Activated B cell treated with CpG ODN at 0.5 μM for 24 hours (primary cell): Measurements from ENCODE around the gene NAT14. TPM values are rescaled to one million over a fixed set of nuclear protein-coding genes. Genes with fewer than 3 reads are reported as not detected.
A peak's percentile ranks its signal among the peaks of the same experiment; 100 is the strongest.

Experiments used
- ATAC-seq: fragments of 200-7000 bp; cut with Tn5 transposase; one replicate; pipeline ENCODE4 v1.10.0; 2021; ENCODE audit warnings: low read depth, mild to moderate bottlenecking, moderate library complexity
- CTCF ChIA-PET: fragments of 350-600 bp; sonication (Branson Sonifier 250); formaldehyde crosslinking; loops from one replicate; lab custom pipeline; 2021; ENCODE audit warnings: antibody characterized with exemption; lab: Charles Lee
- POLR2A ChIA-PET: fragments of 350-600 bp; sonication (Branson Sonifier 250); formaldehyde crosslinking; loops from one replicate; lab custom pipeline; 2021; ENCODE audit warnings: antibody characterized with exemption; lab: Charles Lee
- DNase-seq: peaks from one replicate; pipeline ENCODE4 v3.0.0; 2022
- H3K27ac Mint-ChIP-seq: one replicate; pipeline ENCODE4 v1.8.0; 2020; ENCODE audit warnings: mixed read lengths
- H3K27me3 Mint-ChIP-seq: one replicate; pipeline ENCODE4 v1.8.0; 2021; ENCODE audit warnings: mixed read lengths
- H3K36me3 Mint-ChIP-seq: one replicate; pipeline ENCODE4 v1.8.0; 2021; ENCODE audit warnings: low read depth, mixed read lengths
- H3K4me1 Mint-ChIP-seq: one replicate; pipeline ENCODE4 v1.8.0; 2021; ENCODE audit warnings: mixed read lengths
- H3K4me3 Mint-ChIP-seq: one replicate; pipeline ENCODE4 v1.8.0; 2020; ENCODE audit warnings: mild to moderate bottlenecking, mixed read lengths
- H3K9me3 Mint-ChIP-seq: one replicate; pipeline ENCODE4 v1.8.0; 2020; ENCODE audit warnings: mixed read lengths
- CTCF ChIP-seq: fragments of 200-600 bp; IDR thresholded peaks from one replicate; pipeline ENCODE4 v1.8.0; 2022; ENCODE audit warnings: antibody characterized with exemption, mild to moderate bottlenecking
- intact Hi-C: fragments of 100-400 bp; cut with micrococcal nuclease; formaldehyde crosslinking; loops from one replicate; pipeline ENCODE4 v1.15.1; 2024
- total RNA-seq: library from RNA; stranded (reverse); gene quantifications from 2 replicates; pipeline ENCODE4 v1.2.3, GENCODE V29; 2022

The NAT14 gene
- total RNA-seq, 1 donor from 2014 or later, result 13.8 TPM

- POLR2A ChIA-PET, result interaction anchor here (0.7 to 1.7 kb wide), 2 partner anchors 20 to 34 kb away, joined by 3 to 4 read pairs; partner anchors contain the start of genes ISOC2 and UBE2S
- no peak for DNase-seq
- H3K36me3 Mint-ChIP-seq, result no peaks in the 10 kb centered on the region
- ATAC-seq, result peak; percentile 43
- TF ChIP-seq CTCF, result no peak
- peaks cover 17% of the 10 kb centered on the region for H3K4me1 Mint-ChIP-seq
- intact Hi-C loops, result no loop called here
- H3K4me3 Mint-ChIP-seq, result peak overlapping the region; percentile 32
- no peak overlapping the region for H3K27ac Mint-ChIP-seq
- peaks cover 69% of the 10 kb centered on the region for H3K27me3 Mint-ChIP-seq
- CTCF ChIA-PET, result no interaction called here
- H3K9me3 Mint-ChIP-seq, result no peaks in the 10 kb centered on the region
These were observed 43.7 kb upstream of the NAT14 start for GRCh38 chr19:55441319-55441691.

- POLR2A ChIA-PET, result interaction anchor here (0.7 to 1.7 kb wide), 2 partner anchors 20 to 34 kb away, joined by 3 to 4 read pairs; partner anchors contain the start of genes ISOC2 and UBE2S
- H3K4me1 Mint-ChIP-seq, result peaks cover 17% of the 10 kb centered on the region
- intact Hi-C loops, result no loop called here
- H3K4me3 Mint-ChIP-seq, result peak overlapping the region; percentile 32
- no peak for DNase-seq
- TF ChIP-seq CTCF, result no peak
- CTCF ChIA-PET, result no interaction called here
- H3K9me3 Mint-ChIP-seq, result no peaks in the 10 kb centered on the region
- no peak overlapping the region for H3K27ac Mint-ChIP-seq
- ATAC-seq, result peak; percentile 29
- peaks cover 66% of the 10 kb centered on the region for H3K27me3 Mint-ChIP-seq
- no peaks in the 10 kb centered on the region for H3K36me3 Mint-ChIP-seq
These were observed 43.2 kb upstream of the NAT14 start for GRCh38 chr19:55441692-55442321.

- ATAC-seq (peak; percentile 55), DNase-seq (no peak)
- no peak overlapping the region for H3K27ac Mint-ChIP-seq
- peaks cover 59% of the 10 kb centered on the region for H3K27me3 Mint-ChIP-seq
- TF ChIP-seq CTCF, result no peak
- ChIA-PET CTCF (no interaction called here), POLR2A (interaction anchor here (0.6 to 1.7 kb wide), 2 partner anchors 35 to 169 kb away, joined by 4 read pairs; partner anchors contain the start of gene UBE2S)
- no peak overlapping the region for H3K4me3 Mint-ChIP-seq
- peaks cover 17% of the 10 kb centered on the region for H3K4me1 Mint-ChIP-seq
- H3K9me3 Mint-ChIP-seq, result no peaks in the 10 kb centered on the region
- intact Hi-C loops, result no loop called here
- no peaks in the 10 kb centered on the region for H3K36me3 Mint-ChIP-seq
These were observed 42.5 kb upstream of the NAT14 start for GRCh38 chr19:55442372-55442961.

GRCh38 chr19:55443045-55443823, 41.8 kb upstream of the NAT14 start, which contains the start of gene SHISA7:
Gene SHISA7 (minus strand): TSS chr19:55443300. CDS start chr19:55442863, 437 bp downstream.
- CTCF ChIA-PET, result no interaction called here

More at GRCh38 chr19:55443045-55443823, 41.8 kb upstream of the NAT14 start, which contains the start of gene SHISA7:
- ATAC-seq (no peak), DNase-seq (no peak)
- no peak within 1 kb of the TSS for H3K4me3 Mint-ChIP-seq
- no peaks in the 10 kb centered on the region for H3K9me3 Mint-ChIP-seq
- peaks cover 17% of the 10 kb centered on the region for H3K4me1 Mint-ChIP-seq
- H3K27ac Mint-ChIP-seq, result no peak within 1 kb of the TSS
- TF ChIP-seq CTCF, result no peak
- H3K27me3 Mint-ChIP-seq, result peaks cover 55% of the 10 kb centered on the region
- H3K36me3 Mint-ChIP-seq, result no peaks in the 10 kb centered on the region
- intact Hi-C loops, result no loop called here
- POLR2A ChIA-PET, result interaction anchor here (0.6 to 1.7 kb wide), 2 partner anchors 36 to 170 kb away, joined by 4 read pairs; partner anchors contain the start of gene UBE2S
